ENCODE results near the gene CDH23. TPM values are rescaled to one million over a fixed set of nuclear protein-coding genes. Genes with fewer than 3 reads are reported as not detected.

The CDH23 gene
- total RNA-seq, 2 donors from 2014 or later = 28.5 to 58.7 TPM

DNA sequence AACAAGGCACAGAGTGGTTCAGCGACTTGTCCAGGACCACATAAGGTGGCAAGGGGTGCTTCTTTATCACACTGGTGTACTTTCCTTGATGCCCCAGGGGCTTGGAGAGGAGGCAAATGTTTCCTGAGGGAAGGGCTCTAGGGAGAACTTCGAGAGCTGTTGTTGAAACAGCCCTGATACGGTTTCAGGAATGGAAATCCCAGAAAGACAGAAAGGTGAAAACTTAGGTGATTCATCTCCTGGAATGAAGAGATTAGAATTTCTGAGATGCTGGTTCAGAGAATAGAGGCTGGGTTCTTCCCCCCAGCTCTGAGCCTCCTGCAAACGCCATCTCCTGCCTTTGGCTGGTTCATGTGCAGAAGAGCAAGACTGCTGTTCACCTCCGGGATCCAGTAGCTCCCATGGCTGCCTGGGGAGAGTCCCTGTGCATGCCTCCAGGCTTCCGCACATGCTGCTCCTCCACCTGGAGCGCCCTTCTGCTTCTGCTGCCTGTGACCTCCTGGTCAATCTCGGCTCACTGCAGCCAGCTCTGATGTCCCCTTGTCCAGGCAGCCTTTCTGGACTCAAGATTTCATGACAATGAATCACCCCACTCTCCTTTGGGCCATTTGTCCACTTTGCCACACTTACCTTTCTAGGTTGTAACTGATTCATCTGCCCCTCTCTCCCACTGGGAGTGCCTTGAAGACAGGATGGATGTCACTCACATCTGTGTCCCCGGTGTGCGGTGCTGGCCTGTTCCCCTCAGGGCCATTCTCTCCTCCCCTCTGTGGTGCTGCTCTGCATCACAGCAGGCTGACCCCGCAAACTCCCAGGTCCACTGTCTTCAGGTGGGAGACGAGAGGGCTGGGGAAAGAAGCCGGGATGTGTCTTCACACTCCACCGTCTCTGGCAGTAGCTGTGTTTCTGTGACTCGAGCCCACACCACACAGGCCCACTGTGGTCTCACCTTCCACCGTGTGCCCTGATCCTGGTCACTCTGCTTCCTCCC, 3.6 kb upstream of the CDH23 start:
- H3K36me3 ChIP-seq (replicated peaks in 1 of 2; ENCODE audit: insufficient read depth in 1 of 2, low read depth in 2 of 2) = no peaks in the 10 kb centered on the region
- peaks cover 13% of the 10 kb centered on the region for H3K4me1 ChIP-seq
- no peak overlapping the region for H3K4me3 ChIP-seq
- 66 to 69% methylated on average over 16 of the region's 16 CpGs for WGBS, 2 donors
- intact Hi-C loops (cut with DNase I) = no loop called here
- ATAC-seq (no peak), DNase-seq (no peak)
- H3K27ac ChIP-seq = no peak overlapping the region
- H3K27me3 ChIP-seq = no peaks in the 10 kb centered on the region
- TF ChIP-seq, protein P1, sequence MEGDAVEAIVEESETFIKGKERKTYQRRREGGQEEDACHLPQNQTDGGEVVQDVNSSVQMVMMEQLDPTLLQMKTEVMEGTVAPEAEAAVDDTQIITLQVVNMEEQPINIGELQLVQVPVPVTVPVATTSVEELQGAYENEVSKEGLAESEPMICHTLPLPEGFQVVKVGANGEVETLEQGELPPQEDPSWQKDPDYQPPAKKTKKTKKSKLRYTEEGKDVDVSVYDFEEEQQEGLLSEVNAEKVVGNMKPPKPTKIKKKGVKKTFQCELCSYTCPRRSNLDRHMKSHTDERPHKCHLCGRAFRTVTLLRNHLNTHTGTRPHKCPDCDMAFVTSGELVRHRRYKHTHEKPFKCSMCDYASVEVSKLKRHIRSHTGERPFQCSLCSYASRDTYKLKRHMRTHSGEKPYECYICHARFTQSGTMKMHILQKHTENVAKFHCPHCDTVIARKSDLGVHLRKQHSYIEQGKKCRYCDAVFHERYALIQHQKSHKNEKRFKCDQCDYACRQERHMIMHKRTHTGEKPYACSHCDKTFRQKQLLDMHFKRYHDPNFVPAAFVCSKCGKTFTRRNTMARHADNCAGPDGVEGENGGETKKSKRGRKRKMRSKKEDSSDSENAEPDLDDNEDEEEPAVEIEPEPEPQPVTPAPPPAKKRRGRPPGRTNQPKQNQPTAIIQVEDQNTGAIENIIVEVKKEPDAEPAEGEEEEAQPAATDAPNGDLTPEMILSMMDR (IDR thresholded peaks at IDR 0.05) = no peak
- TF ChIP-seq POLR2A (IDR thresholded peaks at IDR 0.05) = no peak
- H3K9me3 ChIP-seq = no peaks in the 10 kb centered on the region

DNA sequence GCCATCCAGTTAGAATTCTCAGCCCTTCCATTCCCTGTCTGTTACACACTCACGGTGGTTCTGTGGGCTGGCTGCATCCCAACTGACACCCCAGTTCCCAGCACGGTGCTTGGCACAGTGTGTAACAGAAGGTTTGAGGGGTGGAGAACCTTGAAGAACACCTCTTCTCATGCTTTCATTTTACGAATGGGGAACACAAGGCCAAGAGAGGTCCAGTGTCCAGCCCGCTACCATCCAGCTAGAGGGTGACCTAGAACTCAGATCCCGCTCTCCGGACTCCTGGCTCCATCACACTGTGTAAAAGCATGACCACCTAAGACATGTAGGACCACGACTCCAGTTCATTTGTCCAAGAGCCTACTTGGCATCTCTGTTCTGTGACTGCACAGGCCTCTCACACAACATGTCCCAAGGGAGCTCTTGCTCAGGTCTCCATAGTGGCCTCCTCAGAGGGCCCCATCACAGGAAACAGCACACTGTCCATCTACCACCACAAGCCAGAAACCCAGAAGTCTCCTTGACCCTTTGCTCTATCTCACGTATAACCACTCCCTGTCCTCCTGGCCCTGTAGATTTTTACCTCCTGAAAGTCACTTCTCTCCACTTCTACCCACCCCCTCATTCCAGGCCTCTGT, 2.8 kb upstream of the CDH23 start:
- TF ChIP-seq, protein P1 (IDR thresholded peaks at IDR 0.05) = no peak
- TF ChIP-seq POLR2A (IDR thresholded peaks at IDR 0.05) = no peak
- H3K9me3 ChIP-seq = no peaks in the 10 kb centered on the region

DNA sequence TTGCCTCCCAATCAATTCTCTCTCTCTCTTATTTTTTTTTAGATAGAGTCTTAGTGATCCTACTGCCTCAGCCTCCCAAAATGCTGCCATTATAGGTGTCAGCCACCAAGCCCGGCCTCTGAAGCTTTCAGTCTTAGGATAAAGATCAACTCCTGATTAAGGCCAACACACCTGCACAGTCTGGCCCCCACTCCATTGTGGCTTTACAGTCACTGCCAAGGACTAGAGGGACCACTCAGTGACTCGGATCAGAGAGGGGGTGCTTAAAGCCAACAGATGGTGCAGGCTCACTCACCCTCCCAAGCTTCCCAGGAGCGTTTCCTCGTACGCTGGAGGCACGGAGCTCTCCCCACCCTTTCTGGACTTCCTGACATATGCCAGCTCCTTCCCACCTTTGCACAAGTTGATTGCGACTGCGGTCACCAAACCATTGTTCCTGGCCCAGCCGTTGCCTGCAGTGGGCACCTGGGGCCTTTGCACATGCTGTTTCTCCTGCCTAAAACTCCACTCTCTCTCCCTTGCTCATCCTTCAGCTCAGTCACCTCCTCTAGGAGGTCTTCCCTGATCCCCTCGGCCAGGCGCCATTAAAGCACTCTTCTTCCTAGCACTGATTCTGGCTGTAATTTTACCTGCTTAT, 1.7 kb upstream of the CDH23 start:
- no peaks in the 10 kb centered on the region for H3K27me3 ChIP-seq

More for the DNA sequence above, 2.8 kb upstream of the CDH23 start:
- ATAC-seq = no peak
- Histone ChIP-seq H3K27me3 (no peaks in the 10 kb centered on the region), H3K36me3 (replicated peaks in 1 of 2; ENCODE audit: insufficient read depth in 1 of 2, low read depth in 2 of 2) (no peaks in the 10 kb centered on the region), H3K27ac (no peak overlapping the region), H3K4me1 (peaks cover 15% of the 10 kb centered on the region), H3K4me3 (no peak overlapping the region)
- intact Hi-C loops (cut with DNase I) = no loop called here
- no peak for DNase-seq
- WGBS, 2 donors = 74 to 80% methylated on average over 5 to 8 of the region's 8 CpGs

DNA sequence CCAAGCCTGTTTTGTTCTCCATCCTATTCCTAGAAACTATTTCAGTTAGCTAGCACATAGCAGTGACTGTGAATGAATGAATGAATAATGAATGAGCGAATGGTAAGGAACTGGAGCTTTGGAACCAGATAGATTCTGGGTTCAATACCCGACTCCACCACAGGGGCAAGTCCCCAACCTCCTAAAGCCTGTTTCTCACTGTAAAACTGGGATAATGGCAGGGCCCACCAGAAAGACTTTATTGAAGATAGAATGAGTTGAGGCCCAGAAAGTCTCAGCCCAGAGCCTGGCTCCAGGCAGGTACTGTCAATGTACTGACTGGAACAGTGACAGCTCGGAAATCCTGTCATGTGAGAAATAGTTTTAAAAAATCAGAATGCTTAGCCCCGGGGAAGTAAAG, 1.1 kb upstream of the CDH23 start:
- Histone ChIP-seq H3K27ac (no peak overlapping the region), H3K4me1 (peaks cover 15% of the 10 kb centered on the region), H3K27me3 (no peaks in the 10 kb centered on the region), H3K4me3 (no peak overlapping the region), H3K9me3 (no peaks in the 10 kb centered on the region), H3K36me3 (replicated peaks in 1 of 2; ENCODE audit: insufficient read depth in 1 of 2, low read depth in 2 of 2) (no peaks in the 10 kb centered on the region)
- ATAC-seq (no peak), DNase-seq (no peak)
- 84 to 86% methylated on average over 4 of the region's 4 CpGs for WGBS, 2 donors
- intact Hi-C loops (cut with DNase I) = loop anchor here (5.0 kb wide), 1 partner anchor 172 kb away; no protein-coding TSS in a partner anchor
- TF ChIP-seq, protein P1 (IDR thresholded peaks at IDR 0.05) = no peak
- no peak for TF ChIP-seq POLR2A (IDR thresholded peaks at IDR 0.05)

More for the DNA sequence above, 1.7 kb upstream of the CDH23 start:
- ATAC-seq = no peak
- Histone ChIP-seq H3K4me3 (no peak overlapping the region), H3K9me3 (no peaks in the 10 kb centered on the region), H3K36me3 (replicated peaks in 1 of 2; ENCODE audit: insufficient read depth in 1 of 2, low read depth in 2 of 2) (no peaks in the 10 kb centered on the region), H3K4me1 (peaks cover 15% of the 10 kb centered on the region), H3K27ac (no peak overlapping the region)
- intact Hi-C loops (cut with DNase I) = loop anchor here (5.0 kb wide), 1 partner anchor 172 kb away; no protein-coding TSS in a partner anchor
- no peak for DNase-seq
- WGBS, 2 donors = 90% methylated on average over 11 of the region's 11 CpGs
- TF ChIP-seq, protein P1 (IDR thresholded peaks at IDR 0.05) = no peak
- TF ChIP-seq POLR2A (IDR thresholded peaks at IDR 0.05) = no peak
